SK-N-SH (cell line): ENCODE data around the gene FAXDC2.

Source experiments
- CHD2 ChIP-seq: fragments of 150-350 bp; IDR thresholded peaks from 2 replicates; pipeline ENCODE4 v1.6.1; 2018; ENCODE audit warnings: low read length; ENCODE audit not compliant: partially characterized antibody
- CTCF ChIP-seq: fragments of 200-600 bp; sonication (generic); IDR thresholded peaks from 2 replicates; pipeline ENCODE4 v1.6.1; 2017; ENCODE audit warnings: antibody characterized with exemption, mild to moderate bottlenecking, moderate library complexity
- ELF1 ChIP-seq: IDR thresholded peaks from 2 replicates; pipeline ENCODE4 v1.4.0; 2012
- EP300 ChIP-seq, 2 experiments: IDR thresholded peaks; 2 replicates each; pipeline versions ENCODE4 v1.4.0 to v1.6.1; 2012; ENCODE audit warnings: borderline replicate concordance in 1 of 2, low read depth in 1 of 2, low read length in 1 of 2
- NFIC ChIP-seq: IDR thresholded peaks from 2 replicates; pipeline ENCODE4 v1.4.0; 2012; ENCODE audit warnings: borderline replicate concordance
- POLR2AphosphoS5 ChIP-seq: IDR thresholded peaks from 2 replicates; pipeline ENCODE4 v1.6.1; 2012; ENCODE audit warnings: low read depth, low read length
- TEAD4 ChIP-seq: IDR thresholded peaks from 2 replicates; pipeline ENCODE4 v1.4.0; 2012; ENCODE audit warnings: mild to moderate bottlenecking, borderline replicate concordance; ENCODE audit not compliant: insufficient read depth
- TF ChIP-seq, protein P1 (sequence below): fragments of 150-350 bp; IDR thresholded peaks from 2 replicates; pipeline ENCODE4 v1.6.1; 2017; ENCODE audit warnings: antibody characterized with exemption, low read length, low read depth, borderline replicate concordance
- TF ChIP-seq, protein P2 (sequence below): IDR thresholded peaks from 2 replicates; pipeline ENCODE4 v1.4.0; 2012; ENCODE audit warnings: low read depth

DNA sequence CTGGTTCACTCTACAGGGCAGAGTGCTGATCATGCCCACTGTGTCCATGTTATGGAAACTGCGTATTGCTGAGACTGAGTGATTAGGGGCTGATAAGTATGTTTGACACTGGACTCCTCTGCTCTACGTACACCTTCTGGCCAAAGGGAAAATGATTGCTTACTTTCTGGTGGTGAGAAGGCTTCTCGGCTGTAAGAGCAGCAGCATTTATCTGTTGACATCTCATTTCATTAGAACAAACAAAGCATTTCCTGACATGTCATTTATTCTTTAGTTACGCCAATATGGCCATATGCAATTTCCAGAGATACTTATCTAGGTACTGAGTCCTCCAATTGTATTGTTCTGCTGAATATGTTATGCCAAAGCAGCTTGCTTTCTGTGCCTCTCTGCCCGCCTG, 5.6 kb downstream of the FAXDC2 start:
- TF ChIP-seq EP300 (IDR thresholded peaks at IDR 0.05; ENCODE audit: borderline replicate concordance in 1 of 2, low read depth in 1 of 2, low read length in 1 of 2) (peak in 1 of 2 experiments; percentile 34; a peak in 1 of 4 replicates), POLR2AphosphoS5 (no peak), CTCF (no peak), CHD2 (peak; percentile 13), NFIC (no peak), ELF1 (no peak), TEAD4 (no peak)
- TF ChIP-seq, protein P1, sequence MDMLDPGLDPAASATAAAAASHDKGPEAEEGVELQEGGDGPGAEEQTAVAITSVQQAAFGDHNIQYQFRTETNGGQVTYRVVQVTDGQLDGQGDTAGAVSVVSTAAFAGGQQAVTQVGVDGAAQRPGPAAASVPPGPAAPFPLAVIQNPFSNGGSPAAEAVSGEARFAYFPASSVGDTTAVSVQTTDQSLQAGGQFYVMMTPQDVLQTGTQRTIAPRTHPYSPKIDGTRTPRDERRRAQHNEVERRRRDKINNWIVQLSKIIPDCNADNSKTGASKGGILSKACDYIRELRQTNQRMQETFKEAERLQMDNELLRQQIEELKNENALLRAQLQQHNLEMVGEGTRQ, result no peak
- TF ChIP-seq, protein P2, sequence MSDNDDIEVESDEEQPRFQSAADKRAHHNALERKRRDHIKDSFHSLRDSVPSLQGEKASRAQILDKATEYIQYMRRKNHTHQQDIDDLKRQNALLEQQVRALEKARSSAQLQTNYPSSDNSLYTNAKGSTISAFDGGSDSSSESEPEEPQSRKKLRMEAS, result no peak
